T-cell (primary cell): ENCODE data around the gene ZNF662. TPM values are rescaled to one million over a fixed set of nuclear protein-coding genes. Genes with fewer than 3 reads are reported as not detected.
A peak's percentile ranks its signal among the peaks of the same experiment; 100 is the strongest.

ENCODE experiments used
- ATAC-seq, 4 experiments: fragments of 200-7000 bp in 3 of 4; fragments of 150-1000 bp in 1 of 4; cut with Tn5 transposase; replicated peaks in 1 of 4; 1 replicate in 3 of 4; 2 replicates in 1 of 4; pipeline ENCODE4 v1.10.0; 2021; ENCODE audit warnings: moderate library complexity in 3 of 4, mild to moderate bottlenecking in 2 of 4, moderate number of reproducible peaks in 1 of 4
- CTCF ChIA-PET, 2 donors: fragments of 300-600 bp; sonication (Branson Sonifier 250); formaldehyde crosslinking; loops; one replicate each; lab custom pipeline; 2022; ENCODE audit warnings: antibody characterized with exemption in 2 of 2; lab: Charles Lee
- POLR2A ChIA-PET, 2 donors: fragments of 300-600 bp; sonication (Branson Sonifier 250); formaldehyde crosslinking; loops; one replicate each; lab custom pipeline; 2022; ENCODE audit warnings: antibody characterized with exemption in 2 of 2; lab: Charles Lee
- DNase-seq, 35 experiments: peaks; one replicate each; pipeline versions ENCODE4 v3.0.0 to v3.0.0-alpha.2; 2013 to 2023
- H3K27ac ChIP-seq: one replicate; pipeline ENCODE4 v1.5.1; 2013; ENCODE audit warnings: low read length
- H3K27me3 ChIP-seq, 2 experiments: replicated peaks in 1 of 2; 1 replicate in 1 of 2; 2 replicates in 1 of 2; pipeline versions ENCODE4 v1.6.1 to v1.7.0; 2013; ENCODE audit warnings: low read length in 1 of 2, mixed read lengths in 1 of 2; ENCODE audit not compliant: control insufficient read depth in 2 of 2, insufficient read depth in 2 of 2; ENCODE audit errors: extremely low read depth in 1 of 2
- H3K36me3 ChIP-seq, 2 donors: 1 replicate in 1 of 2; 2 replicates in 1 of 2; pipeline versions ENCODE4 v1.6.1 to v1.7.0; 2013; ENCODE audit warnings: low read length in 1 of 2; ENCODE audit not compliant: control insufficient read depth in 2 of 2, insufficient read depth in 1 of 2; ENCODE audit errors: extremely low read depth in 1 of 2
- H3K4me1 ChIP-seq, 2 experiments: 1 replicate in 1 of 2; 2 replicates in 1 of 2; pipeline versions ENCODE4 v1.6.1 to v1.7.0; 2013; ENCODE audit warnings: low read length in 2 of 2, mixed read lengths in 1 of 2; ENCODE audit not compliant: insufficient read depth in 2 of 2, control insufficient read depth in 1 of 2; ENCODE audit errors: extremely low read depth in 1 of 2
- H3K4me3 ChIP-seq, 2 donors: 1 replicate in 1 of 2; 2 replicates in 1 of 2; pipeline versions ENCODE4 v1.5.1 to v1.7.0; 2013; ENCODE audit warnings: mild to moderate bottlenecking in 2 of 2, low read length in 1 of 2, moderate library complexity in 1 of 2; ENCODE audit not compliant: control insufficient read depth in 1 of 2; ENCODE audit errors: extremely low read depth in 1 of 2
- H3K9me3 ChIP-seq: 2 replicates; pipeline ENCODE4 v1.7.0; 2013
- H3K27ac Mint-ChIP-seq, 2 donors: one replicate each; pipeline ENCODE4 v1.8.0; 2020 to 2021; ENCODE audit warnings: mild to moderate bottlenecking in 2 of 2, mixed read lengths in 2 of 2
- H3K27me3 Mint-ChIP-seq, 2 donors: one replicate each; pipeline ENCODE4 v1.8.0; 2021 to 2022; ENCODE audit warnings: mixed read lengths in 2 of 2
- H3K36me3 Mint-ChIP-seq: one replicate; pipeline ENCODE4 v1.8.0; 2021; ENCODE audit warnings: mixed read lengths
- H3K4me1 Mint-ChIP-seq, 3 donors: one replicate each; pipeline ENCODE4 v1.8.0; 2020 to 2022; ENCODE audit warnings: mixed read lengths in 3 of 3, mild to moderate bottlenecking in 1 of 3
- H3K4me3 Mint-ChIP-seq, 3 donors: one replicate each; pipeline ENCODE4 v1.8.0; 2020 to 2022; ENCODE audit warnings: mild to moderate bottlenecking in 3 of 3, mixed read lengths in 3 of 3, moderate library complexity in 3 of 3
- H3K9me3 Mint-ChIP-seq, 3 donors: one replicate each; pipeline ENCODE4 v1.8.0; 2020 to 2022; ENCODE audit warnings: mixed read lengths in 3 of 3
- WGBS: methylation state at CpG from one replicate; pipeline ENCODE4 v1.1.5; 2013; ENCODE audit warnings: missing lambda C conversion rate; ENCODE audit not compliant: insufficient coverage; 5-methylcytosine and 5-hydroxymethylcytosine counted together
- total RNA-seq, 35 experiments: library from RNA in 6 of 35; stranded (reverse) in 6 of 35; fragments of 120-200 nt in 1 of 35; gene quantifications; one replicate each; pipeline versions ENCODE4 v1.2.1 to v1.2.4 and lab custom pipeline; 2013 to 2026

Gene ZNF662
- total RNA-seq, 5 donors from 2014 or later (not counting 1 experiment from before 2014, with no cell fraction given): 0.92 to 8.8 (median 3.7) TPM

DNA sequence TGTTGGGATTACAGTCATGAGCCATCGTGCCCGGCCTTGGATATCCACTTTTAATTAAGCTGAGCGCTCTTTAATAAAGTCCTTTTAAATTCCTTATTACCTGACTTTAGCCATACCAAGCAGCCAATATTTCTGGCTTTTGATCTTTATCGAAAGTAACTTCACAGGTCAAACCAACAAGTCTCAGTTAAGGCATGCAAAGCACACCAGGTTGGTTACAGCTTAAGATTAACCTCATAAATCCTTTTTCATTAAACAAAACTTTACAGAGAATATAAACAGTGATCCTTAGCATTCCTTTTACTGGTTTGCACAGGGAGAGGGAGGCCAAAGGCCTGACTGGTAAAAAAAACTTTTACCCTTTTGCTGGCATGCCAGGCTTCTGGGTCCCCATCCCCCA lies 17.7 kb downstream of the ZNF662 start:
- Mint-ChIP-seq H3K36me3 (no peaks in the 10 kb centered on the region), H3K9me3 (peaks cover 0 to 11% (median 7%) of the 10 kb centered on the region in 3 donors), H3K4me3 (no peak overlapping the region), H3K27ac (no peak overlapping the region), H3K4me1 (peaks cover 9 to 15% (median 12%) of the 10 kb centered on the region in 3 donors), H3K27me3 (no peaks in the 10 kb centered on the region)
- no peaks in the 10 kb centered on the region for H3K4me1 ChIP-seq
- H3K36me3 ChIP-seq: no peaks in the 10 kb centered on the region
- no peak for ATAC-seq
- CTCF ChIA-PET: no interaction called here
- H3K9me3 ChIP-seq: no peaks in the 10 kb centered on the region
- H3K27me3 ChIP-seq: no peaks in the 10 kb centered on the region
- H3K27ac ChIP-seq: no peak overlapping the region
- 98% methylated on average over 4 of the region's 4 CpGs for WGBS
- DNase-seq: no peak
- POLR2A ChIA-PET: no interaction called here
- no peak overlapping the region for H3K4me3 ChIP-seq

DNA sequence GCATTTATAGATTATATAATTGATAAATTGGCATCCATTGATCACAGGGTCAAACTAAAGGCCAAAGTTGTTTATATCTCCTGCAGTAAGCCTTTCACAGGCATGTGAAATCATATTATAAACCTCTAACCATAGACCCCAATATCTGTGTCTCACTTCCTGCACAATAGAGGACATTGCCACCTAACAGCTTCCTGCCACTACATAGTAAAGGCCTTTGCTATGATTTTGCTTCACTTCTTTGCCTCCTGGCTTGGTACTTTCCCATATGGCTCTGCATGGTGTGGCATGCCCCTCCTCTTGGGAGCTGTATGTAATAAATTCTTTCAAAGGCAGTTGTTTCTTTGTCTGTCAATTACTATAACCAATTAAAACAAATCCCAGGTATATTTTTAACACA lies 20.4 kb downstream of the ZNF662 start:
- Histone ChIP-seq H3K27ac (no peak overlapping the region), H3K36me3 (no peaks in the 10 kb centered on the region), H3K4me1 (no peaks in the 10 kb centered on the region), H3K4me3 (no peak overlapping the region), H3K27me3 (no peaks in the 10 kb centered on the region), H3K9me3 (no peaks in the 10 kb centered on the region)
- DNase-seq (peak in 1 of 35 experiments; percentile 17), ATAC-seq (peak in 3 of 4 experiments; percentile 42 to 78 (median 77))
- POLR2A ChIA-PET: no interaction called here
- H3K36me3 Mint-ChIP-seq: no peaks in the 10 kb centered on the region
- H3K27me3 Mint-ChIP-seq: no peaks in the 10 kb centered on the region
- CTCF ChIA-PET: no interaction called here
- H3K4me1 Mint-ChIP-seq: peaks cover 9 to 15% (median 12%) of the 10 kb centered on the region in 3 donors
- peak overlapping the region in 1 of 2 donors; percentile 25 for H3K27ac Mint-ChIP-seq
- H3K4me3 Mint-ChIP-seq: no peak overlapping the region
- peaks cover 0 to 8% (median 3%) of the 10 kb centered on the region in 3 donors for H3K9me3 Mint-ChIP-seq

DNA sequence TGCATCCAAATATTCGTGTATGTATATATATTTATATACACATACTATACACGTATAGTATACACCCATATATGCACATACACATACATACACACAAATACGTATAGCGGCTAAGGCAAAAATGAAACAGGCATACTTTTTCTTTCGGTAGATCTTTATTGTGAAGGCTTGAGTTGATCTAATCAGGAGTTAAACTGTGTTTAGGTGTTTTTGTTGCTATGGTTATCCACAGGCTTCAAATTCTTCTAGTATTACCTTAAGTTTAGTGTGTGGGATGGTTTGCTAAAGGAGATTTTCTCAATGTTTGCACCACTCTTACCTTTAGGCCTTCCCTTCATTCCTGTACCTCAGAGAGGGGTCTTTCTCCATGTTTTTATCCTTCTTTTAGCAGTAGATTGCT lies 28.2 kb downstream of the ZNF662 start:
- no peak overlapping the region for H3K27ac ChIP-seq
- H3K4me3 ChIP-seq: no peak overlapping the region
- H3K4me1 ChIP-seq: peaks cover 12 to 15% of the 10 kb centered on the region in 2 experiments
- Mint-ChIP-seq H3K27ac (no peak overlapping the region), H3K4me1 (peaks cover 30 to 33% (median 32%) of the 10 kb centered on the region in 3 donors), H3K4me3 (no peak overlapping the region), H3K36me3 (no peaks in the 10 kb centered on the region), H3K9me3 (peaks cover 0 to 6% (median 0%) of the 10 kb centered on the region in 3 donors), H3K27me3 (no peaks in the 10 kb centered on the region)
- ChIA-PET POLR2A (no interaction called here), CTCF (interaction anchor here in 1 of 2 donors (0.6 kb wide), 1 partner anchor 511 kb away, joined by 5 read pairs; no protein-coding TSS in a partner anchor)
- no peaks in the 10 kb centered on the region for H3K36me3 ChIP-seq
- H3K9me3 ChIP-seq: no peaks in the 10 kb centered on the region
- DNase-seq (no peak), ATAC-seq (no peak)
- WGBS: no CpG with 5 or more reads among the region's 5 CpGs
- peaks cover 0 to 7% of the 10 kb centered on the region in 2 experiments for H3K27me3 ChIP-seq

DNA sequence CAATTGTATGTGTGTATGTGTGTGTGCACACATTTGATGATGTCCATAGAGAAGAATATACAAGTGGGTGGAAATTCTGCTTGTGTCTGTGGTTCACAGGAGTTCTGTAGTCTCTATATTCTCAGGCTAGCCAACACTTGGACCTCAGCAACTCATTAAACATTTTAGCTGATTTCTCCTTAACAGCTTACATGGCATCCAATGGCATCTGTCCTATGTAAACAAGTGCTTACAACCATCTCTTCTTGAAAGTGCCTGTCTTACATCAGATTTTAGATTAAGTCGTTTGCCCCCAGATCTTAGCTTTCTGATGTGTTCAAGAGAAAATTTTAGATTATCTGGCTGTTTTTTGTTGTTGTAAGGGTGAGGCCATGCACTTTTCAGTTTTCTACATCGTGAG lies 29.0 kb downstream of the ZNF662 start:
- no peaks in the 10 kb centered on the region for H3K36me3 Mint-ChIP-seq
- no peak overlapping the region for H3K4me3 ChIP-seq
- H3K27ac ChIP-seq: no peak overlapping the region
- no peaks in the 10 kb centered on the region for H3K27me3 Mint-ChIP-seq
- DNase-seq (no peak), ATAC-seq (no peak)
- no CpG with 5 or more reads among the region's 2 CpGs for WGBS
- H3K27ac Mint-ChIP-seq: peak overlapping the region; percentile 21 to 75
- peaks cover 30 to 33% (median 32%) of the 10 kb centered on the region in 3 donors for H3K4me1 Mint-ChIP-seq
- CTCF ChIA-PET: interaction anchor here in 1 of 2 donors (0.5 to 0.6 kb wide), 2 partner anchors 27 to 95 kb away, joined by 3 read pairs; no protein-coding TSS in a partner anchor
- POLR2A ChIA-PET: no interaction called here
- no peaks in the 10 kb centered on the region for H3K36me3 ChIP-seq
- H3K9me3 ChIP-seq: no peaks in the 10 kb centered on the region
- peaks cover 0 to 7% of the 10 kb centered on the region in 2 experiments for H3K27me3 ChIP-seq
- H3K9me3 Mint-ChIP-seq: peaks cover 0 to 6% (median 0%) of the 10 kb centered on the region in 3 donors
- peaks cover 12 to 15% of the 10 kb centered on the region in 2 experiments for H3K4me1 ChIP-seq
- peak overlapping the region in 1 of 3 donors; percentile 61 for H3K4me3 Mint-ChIP-seq

DNA sequence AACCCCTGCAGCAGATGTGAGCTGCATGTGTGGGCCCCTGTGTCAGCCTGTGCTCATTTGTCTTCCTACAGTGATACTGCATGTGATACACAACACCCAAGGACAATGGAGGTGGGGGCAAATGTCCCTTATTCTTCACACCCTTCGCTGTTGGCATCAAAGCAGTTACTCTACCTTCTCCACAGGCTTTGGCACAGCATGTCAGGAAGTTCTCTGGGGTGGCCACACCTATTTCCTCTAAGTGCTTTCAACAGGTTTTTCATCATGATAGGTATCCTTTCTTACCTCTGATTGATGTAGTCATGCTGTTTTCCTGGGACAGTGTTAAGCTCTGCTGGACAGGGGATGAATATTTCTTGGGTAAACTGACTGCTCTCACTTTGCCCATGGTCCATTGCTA lies 29.5 kb downstream of the ZNF662 start:
- H3K4me1 ChIP-seq: peaks cover 12 to 15% of the 10 kb centered on the region in 2 experiments
- DNase-seq (peak in 20 of 35 experiments; percentile 1 to 39 (median 5)), ATAC-seq (peak; percentile 69 to 96 (median 88))
- CTCF ChIA-PET: no interaction called here
- no peaks in the 10 kb centered on the region for H3K36me3 Mint-ChIP-seq
- H3K27ac Mint-ChIP-seq: peak overlapping the region; percentile 40 to 58
- no peak overlapping the region for H3K27ac ChIP-seq
- POLR2A ChIA-PET: interaction anchor here in 1 of 2 donors (0.7 kb wide), 1 partner anchor 17 kb away, joined by 3 read pairs; no protein-coding TSS in a partner anchor
- H3K27me3 Mint-ChIP-seq: no peaks in the 10 kb centered on the region
- H3K9me3 Mint-ChIP-seq: peaks cover 0 to 6% (median 0%) of the 10 kb centered on the region in 3 donors
- WGBS: no CpG with 5 or more reads among the region's 1 CpG
- peak overlapping the region in 1 of 3 donors; percentile 61 for H3K4me3 Mint-ChIP-seq
- no peaks in the 10 kb centered on the region for H3K9me3 ChIP-seq
- H3K36me3 ChIP-seq: no peaks in the 10 kb centered on the region
- peaks cover 30 to 33% (median 32%) of the 10 kb centered on the region in 3 donors for H3K4me1 Mint-ChIP-seq
- peaks cover 0 to 7% of the 10 kb centered on the region in 2 experiments for H3K27me3 ChIP-seq
- H3K4me3 ChIP-seq: peak overlapping the region in 1 of 2 donors; percentile 1

DNA sequence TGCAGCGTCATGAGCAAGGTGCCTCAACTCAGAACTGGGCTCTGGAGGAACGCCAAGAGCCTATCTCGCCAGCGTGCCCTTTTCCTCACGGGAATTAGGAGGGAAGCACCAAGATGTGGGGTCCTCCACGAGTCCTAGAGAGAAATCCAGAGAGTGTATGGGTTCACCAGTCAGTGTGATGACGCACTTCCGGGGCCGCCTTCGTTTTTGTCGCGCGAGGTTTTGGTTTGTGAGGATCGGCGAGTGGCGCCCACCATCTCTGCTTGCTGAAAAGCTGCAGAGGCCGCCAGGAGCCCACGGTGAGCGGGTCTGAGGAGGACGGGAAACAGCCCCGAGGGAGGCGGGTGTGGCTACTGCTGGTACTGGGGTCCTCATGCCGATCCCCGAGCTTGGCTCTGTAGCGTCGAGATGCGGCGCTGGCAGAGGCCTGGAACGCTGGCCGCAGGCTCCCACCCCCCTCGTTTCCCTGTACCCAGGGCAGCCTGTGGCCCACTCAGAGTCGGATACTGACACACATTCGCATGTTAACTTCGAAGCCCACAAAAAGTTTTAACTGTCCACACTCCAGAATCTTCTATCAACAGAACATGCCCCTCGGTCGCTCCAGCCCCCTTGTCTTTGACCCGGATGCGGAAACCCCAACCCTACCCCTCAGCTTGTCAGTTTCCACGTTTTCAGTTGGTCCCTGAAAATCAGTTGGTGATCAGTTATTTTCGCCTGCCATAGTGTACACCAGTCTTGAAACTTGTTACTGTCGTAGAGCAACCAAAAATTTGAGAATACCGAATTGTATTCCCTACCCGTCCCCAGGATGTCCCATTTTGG lies 30.4 kb downstream of the ZNF662 start:
- DNase-seq: no peak
- Histone ChIP-seq H3K4me3 (peak overlapping the region in 1 of 2 donors; percentile 19), H3K4me1 (peaks cover 12 to 15% of the 10 kb centered on the region in 2 experiments), H3K27me3 (peaks cover 0 to 7% of the 10 kb centered on the region in 2 experiments), H3K36me3 (no peaks in the 10 kb centered on the region), H3K27ac (no peak overlapping the region), H3K9me3 (no peaks in the 10 kb centered on the region)
- H3K9me3 Mint-ChIP-seq: peaks cover 0 to 6% (median 0%) of the 10 kb centered on the region in 3 donors
- peak overlapping the region in 1 of 2 donors; percentile 60 for H3K27ac Mint-ChIP-seq
- peaks cover 30 to 33% (median 32%) of the 10 kb centered on the region in 3 donors for H3K4me1 Mint-ChIP-seq
- ATAC-seq: no peak
- POLR2A ChIA-PET: interaction anchor here in 1 of 2 donors (0.7 kb wide), 1 partner anchor 18 kb away, joined by 3 read pairs; no protein-coding TSS in a partner anchor
- 83% methylated on average over 41 of the region's 43 CpGs for WGBS
- H3K36me3 Mint-ChIP-seq: no peaks in the 10 kb centered on the region
- H3K27me3 Mint-ChIP-seq: no peaks in the 10 kb centered on the region
- CTCF ChIA-PET: interaction anchor here in 1 of 2 donors (0.6 kb wide), 1 partner anchor 305 kb away, joined by 3 read pairs; no protein-coding TSS in a partner anchor
- peak overlapping the region in 1 of 3 donors; percentile 61 for H3K4me3 Mint-ChIP-seq
